ENCODE data around the gene DBP.
"Not testable (repeated sequence)": the region's sequence is repeated elsewhere in the genome, so short reads cannot be mapped to it uniquely, and the experiment has no call there.

DBP gene, protein sequence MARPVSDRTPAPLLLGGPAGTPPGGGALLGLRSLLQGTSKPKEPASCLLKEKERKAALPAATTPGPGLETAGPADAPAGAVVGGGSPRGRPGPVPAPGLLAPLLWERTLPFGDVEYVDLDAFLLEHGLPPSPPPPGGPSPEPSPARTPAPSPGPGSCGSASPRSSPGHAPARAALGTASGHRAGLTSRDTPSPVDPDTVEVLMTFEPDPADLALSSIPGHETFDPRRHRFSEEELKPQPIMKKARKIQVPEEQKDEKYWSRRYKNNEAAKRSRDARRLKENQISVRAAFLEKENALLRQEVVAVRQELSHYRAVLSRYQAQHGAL

DNA sequence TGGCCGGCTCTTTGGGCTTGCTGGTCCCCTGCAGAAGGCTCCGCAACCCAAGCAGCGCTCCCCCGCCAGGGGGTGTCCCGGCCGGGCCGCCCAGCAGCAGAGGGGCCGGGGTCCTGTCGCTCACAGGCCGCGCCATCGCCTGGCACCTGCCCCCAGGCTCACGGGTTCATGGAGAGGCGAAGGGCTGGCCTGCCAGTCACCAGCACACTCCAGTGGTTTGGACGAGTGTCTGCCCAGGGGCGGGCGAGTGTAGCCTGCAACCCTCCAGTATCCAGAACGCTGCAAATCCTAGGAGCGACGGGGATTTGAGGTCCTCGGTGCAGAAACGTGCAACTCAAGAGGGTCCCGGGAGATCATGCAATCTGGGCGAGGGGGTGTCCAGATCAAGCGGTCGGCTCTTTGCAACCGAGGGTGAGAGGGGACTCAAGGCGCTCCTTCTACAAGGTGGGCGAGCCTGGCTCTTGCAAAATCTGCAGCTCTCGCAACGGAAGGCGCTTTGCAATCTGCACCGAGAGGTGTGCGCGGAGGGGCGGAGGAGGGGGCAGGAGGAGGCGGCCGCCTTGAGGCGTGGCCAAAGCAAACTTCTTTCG lies at the start of gene DBP:
Gene DBP (minus strand): TSS at position 521 of the 590 bp plus-strand sequence. CDS start 385 bp downstream, at position 136.
- no peak for DNase-seq (ENCODE audit: low spot score)

DNA sequence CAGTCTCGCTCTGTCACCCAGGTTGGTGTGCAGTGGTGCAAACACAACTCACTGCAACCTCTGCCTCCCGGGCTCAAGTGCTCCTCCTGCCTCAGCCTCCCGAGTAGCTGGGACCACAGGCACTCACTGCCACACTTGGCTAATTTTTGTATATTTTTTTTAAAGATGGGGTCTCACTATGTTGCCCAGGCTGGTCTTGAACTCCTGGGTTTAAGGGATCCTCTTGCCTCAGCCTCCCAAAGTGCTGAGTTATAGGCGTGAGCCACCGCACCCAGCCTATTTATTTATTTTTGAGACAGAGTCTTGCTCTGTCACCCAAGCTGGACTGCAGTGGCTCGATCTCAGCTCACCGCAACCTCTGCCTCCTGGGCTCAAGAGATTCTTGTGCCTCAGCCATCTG lies 49.5 kb upstream of the DBP start:
- DNase-seq (ENCODE audit: low spot score), result not testable (repeated sequence)

DNA sequence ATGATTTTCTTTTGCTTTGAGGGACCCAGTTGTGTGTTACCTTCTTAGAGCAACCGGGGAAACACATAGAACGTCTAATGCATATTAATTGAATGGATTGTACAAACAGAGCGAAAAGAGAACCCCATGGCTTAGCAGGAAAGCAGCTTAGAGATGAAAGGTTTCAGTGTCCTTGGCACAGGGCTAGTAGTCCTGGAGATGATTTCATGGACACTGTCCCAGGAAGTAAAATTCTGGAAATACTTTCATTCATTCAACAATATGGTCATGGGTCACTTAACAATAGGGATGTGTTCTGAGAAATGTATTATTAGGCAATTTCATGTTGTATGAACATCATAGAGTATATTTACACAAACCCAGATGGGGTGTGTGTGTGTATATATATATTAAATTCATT lies 48.9 kb upstream of the DBP start:
- no peak for DNase-seq (ENCODE audit: low spot score)

DNA sequence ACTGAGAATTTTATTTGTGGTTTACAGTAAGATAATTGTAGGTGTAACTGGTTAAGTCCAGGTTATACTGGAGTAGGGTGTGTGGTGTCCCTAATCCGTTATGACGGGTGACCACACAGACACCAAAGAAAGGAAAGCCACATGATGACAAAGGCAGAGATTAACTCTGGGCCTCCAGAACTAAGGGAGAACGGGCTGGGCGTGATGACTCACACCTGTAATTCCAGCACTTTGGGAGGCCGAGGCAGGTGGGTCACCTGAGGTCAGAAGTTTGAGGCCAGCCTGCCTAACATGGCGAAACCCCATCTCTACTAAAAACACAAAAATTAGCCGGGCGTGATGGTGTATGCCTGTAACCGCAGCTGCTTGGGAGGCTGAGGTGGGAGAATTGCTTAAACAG lies 48.4 kb upstream of the DBP start:
- DNase-seq (ENCODE audit: low spot score), result no peak

DNA sequence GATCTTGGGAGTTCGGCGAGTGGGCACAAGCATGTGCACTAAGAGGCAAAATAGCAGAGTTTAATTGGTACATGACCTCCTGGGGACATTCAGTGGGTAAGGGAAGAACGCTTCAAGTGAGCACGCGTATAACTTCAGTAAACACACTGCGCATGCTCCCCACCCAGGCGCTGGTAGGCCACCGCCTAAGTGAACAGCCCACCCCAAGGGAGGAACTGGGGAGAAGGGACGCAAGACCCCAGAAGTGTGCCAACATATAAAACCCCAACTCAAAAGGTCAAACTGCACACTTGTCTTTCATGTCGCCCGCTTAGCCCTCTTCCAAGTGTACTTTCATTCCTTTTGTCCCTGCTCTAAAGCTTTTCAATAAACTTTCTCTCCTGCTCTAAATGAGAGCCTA lies 46.2 kb upstream of the DBP start:
- no peak for DNase-seq (ENCODE audit: low spot score)

DNA sequence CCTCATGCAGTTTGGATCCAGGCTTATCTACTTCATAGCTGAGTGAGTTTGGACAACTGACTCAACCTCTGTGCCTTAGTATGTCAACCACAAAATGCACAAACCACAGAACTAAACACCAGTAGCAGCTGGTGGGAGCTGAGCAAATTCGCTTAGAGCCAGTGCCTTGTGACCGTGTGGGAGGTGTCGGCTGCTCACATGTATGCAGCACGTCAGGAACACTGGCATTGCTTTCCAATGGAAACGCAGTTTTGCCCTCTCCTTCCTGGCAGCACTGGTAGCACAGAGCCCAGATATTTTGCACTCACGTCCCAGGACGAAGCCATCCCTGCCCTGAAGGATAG lies 43.9 kb upstream of the DBP start:
- no peak for DNase-seq (ENCODE audit: low spot score)

DNA sequence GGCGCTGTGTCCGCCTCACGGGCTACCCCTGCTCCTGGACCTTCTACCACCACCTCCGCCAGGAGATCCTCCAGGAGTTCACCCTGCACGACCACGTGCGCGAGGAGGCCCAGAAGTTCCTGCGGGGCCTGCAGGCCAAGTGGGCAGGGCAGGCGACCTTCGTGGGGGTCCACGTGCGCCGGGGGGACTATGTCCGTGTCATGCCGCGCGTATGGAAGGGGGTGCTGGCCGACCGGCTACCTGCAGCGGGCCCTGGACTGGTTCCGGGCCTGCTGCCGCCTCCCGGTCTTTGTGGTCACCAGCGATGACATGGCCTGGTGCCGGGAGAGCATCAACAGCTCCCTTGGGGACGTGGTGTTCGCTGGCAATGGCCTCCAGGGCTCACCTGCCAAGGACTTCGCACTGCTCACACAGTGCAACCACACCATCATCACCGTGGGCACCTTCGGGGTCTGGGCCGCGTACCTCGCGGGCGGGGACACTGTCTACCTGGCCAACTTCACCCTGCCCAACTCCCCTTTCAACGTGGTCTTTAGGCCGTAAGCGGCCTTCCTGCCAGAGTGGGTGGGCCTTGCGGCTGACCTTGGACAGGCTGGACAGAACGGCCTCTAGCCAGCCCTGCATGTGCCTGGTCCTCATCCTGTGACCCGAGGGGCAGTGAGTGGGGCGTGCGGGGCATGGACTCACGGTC lies 43.4 kb upstream of the DBP start:
- no peak for DNase-seq (ENCODE audit: low spot score)

DNA sequence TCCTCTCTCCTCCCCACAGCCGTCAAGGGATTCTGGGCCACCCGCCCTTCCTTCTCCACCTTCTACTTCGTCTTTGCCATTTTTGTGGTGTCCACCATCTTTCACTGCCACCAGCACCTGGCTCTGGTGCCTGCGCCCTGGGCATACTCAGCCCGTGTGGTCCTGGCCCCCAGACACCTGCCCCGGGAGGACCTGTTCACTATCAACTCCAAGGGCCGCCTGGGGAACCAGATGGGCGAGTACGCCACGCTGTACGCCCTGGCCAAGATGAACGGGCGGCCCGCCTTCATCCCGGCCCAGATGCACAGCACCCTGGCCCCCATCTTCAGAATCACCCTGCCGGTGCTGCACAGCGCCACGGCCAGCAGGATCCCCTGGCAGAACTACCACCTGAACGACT lies 42.8 kb upstream of the DBP start:
- DNase-seq (ENCODE audit: low spot score), result not testable (repeated sequence)

DNA sequence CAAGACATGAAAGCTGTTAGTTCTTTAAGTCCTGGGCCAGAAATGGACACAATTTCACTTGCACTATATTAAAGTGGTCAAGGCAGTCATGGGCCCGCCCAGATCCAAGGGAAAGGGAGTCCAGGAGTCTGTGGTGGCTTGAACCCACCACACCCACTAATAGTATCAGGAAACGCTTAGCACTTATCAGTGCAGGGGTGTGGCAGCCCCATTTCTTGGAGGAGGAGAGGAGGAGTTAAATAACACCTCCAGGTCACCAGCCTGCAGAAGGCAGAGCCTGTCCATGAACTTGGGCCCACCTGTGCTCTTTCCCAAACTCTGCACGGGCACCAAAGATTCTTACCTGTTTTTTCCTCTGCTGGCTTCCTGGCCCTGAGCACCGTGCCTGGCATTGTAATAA lies 41.0 kb upstream of the DBP start:
- DNase-seq (ENCODE audit: low spot score), result no peak

DNA sequence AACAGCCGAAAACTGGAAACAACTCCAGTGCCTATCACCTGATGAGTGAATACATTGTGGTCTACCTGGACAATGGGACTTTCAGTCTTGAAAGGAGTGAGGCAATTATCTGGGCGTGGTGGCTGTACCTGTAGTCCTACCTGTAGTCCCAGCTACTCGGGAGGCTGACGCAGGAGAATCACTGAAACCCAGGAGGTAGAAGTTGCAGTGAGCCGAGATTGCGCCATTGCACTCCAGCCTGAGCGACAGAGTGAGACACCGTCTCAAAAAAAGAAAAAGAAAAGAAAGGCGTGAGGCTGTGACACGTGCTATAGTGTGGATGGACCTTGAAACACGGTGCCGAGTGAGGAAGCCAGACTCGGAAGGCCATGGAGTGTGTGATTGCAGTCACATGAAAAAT lies 39.7 kb upstream of the DBP start:
- DNase-seq (ENCODE audit: low spot score), result no peak

DNA sequence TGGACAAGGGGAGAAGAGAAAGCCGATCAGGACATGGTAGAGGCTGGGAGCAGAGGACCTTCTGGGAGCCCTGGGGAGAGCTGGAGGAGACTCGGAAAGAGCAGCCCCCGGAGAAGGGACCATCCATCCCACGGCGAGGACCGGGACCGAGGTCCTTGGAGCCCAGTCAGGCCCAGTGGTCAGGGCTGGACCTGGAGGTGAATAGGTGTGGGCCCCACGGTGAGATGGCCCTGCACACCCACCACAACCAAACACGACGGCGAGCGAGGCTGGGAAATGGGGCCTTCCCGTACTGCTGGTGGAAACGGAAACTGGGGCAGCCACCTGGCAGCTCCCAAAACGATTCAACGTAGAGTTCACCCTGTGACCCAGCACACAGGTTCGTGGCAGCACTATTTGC lies 39.3 kb upstream of the DBP start:
- no peak for DNase-seq (ENCODE audit: low spot score)

DNA sequence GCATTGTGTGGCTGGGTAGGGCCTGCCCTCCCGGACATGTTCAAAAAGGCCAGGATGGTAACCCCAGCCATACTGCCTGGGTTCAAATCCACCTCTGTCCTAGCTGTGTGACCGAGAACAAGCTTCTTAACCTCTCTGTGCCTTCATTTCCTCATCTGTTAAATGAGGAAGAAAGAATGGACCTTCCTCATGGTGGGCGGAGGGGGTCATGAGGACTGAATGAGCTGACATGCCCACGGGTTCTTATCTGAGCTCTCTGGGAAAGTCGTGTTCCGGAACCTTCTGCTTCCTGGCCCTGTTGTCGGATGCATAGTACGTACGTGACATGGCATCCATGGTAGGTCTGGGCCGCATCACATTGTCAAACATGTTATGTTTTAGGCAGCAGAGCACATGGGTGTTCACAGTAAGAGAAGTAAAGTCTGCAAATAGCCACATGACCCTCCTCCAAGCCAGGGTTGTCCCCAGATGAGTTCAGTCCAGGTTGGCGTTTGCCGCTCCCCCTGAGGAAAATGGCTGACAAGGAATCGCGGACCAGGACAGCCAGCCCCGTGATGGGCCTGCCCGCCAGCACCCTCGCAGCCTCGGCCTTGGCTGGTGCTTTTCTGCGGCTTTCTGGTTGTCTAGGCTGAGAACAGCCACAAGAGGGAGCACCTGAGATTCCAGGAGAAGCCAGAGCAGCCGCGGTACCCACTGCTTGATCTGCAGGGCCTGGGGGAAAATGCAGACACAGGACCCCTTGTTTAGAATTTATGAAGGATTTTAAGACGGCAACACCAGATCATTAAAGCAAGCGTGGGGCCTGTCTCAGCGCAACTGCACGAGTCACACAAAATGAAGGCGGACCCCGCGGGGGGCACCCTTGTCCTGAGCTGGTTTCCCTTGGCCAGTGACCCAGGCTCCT lies 38.0 kb upstream of the DBP start:
- peak; percentile 83 for DNase-seq (ENCODE audit: low spot score)

DNA sequence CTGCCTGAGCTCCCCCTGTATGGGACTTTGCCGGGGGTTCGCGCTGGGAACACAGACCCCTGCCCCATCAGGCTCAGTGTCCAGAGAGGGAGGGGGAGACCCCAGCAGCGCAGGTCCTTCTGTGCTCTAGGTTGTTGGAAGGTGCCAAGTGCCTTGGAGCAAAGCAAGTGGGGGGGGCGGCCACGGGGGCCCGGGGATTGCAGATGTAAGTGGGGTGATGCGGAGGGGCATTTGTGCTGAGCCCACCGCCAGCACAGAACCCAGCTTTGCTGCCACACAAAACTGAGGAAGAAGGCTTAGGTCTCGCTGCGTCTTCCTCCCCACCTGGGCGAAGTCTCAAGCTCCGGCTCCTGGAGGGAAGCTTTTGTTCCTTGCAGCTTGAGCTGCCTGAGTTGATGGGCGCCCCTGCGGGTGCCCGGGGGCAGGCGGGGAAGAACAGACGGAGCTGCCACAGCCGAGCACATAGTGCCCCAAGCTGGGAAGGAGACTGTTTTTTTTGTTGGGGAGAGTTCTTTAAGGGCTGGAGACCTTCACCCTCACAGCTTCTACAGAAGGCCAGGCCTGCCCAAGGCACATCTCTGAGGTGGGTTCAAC lies 37.1 kb upstream of the DBP start:
- no peak for DNase-seq (ENCODE audit: low spot score)

DNA sequence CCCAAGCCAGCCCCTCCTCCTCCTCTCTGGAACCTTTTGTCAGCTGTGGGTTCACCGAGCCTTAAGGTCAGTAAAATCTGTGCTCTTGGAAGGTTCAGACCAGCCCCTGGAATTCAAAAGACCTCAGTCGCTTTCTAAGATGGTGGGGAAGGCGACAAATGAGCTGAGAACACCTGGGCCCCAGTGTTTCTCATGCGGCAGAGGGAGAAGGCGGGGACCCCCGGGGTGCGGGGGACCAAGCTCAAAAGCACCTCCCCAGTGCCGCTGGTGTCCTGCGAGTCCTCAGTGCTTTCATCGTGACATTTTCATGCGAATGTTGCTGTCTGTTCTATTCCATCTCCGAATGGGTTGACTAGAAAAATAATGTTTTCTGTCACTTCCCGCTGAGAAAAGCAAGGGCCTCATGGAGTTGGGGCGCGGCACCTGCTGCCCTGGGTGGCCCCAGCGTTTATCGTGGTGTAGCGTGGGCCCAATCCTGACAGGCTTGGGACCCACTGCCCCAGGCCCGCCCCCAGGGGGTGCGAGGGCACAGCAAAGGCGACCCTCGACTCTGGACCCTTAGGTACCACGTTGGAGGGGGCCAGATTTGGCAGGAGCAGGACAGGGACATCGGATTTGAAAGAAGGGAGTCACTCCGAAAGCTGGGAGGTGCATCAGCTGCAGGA lies 36.4 kb upstream of the DBP start:
- no peak for DNase-seq (ENCODE audit: low spot score)

DNA sequence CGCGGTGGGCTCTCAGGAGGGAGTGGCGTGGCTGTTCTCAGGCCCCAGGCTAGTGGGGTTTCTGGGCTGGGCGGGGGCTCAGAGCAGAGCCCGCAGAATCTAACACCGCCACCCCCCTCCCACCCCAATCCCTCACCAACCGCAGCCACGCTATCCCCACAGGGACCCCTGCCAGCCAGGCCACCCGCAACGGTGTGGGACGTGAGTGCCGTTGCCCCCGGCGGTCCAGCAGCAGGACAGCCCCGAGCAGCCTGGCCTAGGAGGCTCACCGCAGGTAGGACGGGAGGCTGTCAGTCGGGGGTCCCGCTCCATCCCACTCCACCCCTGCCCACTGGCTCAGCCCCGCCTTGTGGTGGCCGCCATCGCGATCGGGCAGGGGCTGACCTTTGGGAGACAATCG lies 35.8 kb upstream of the DBP start, which contains the start of gene NTN5:
Gene NTN5 (minus strand): TSS at position 24 of the 400 bp plus-strand sequence. CDS start 2,031 bp downstream, outside the sequence.
- DNase-seq (ENCODE audit: low spot score), result no peak

DNA sequence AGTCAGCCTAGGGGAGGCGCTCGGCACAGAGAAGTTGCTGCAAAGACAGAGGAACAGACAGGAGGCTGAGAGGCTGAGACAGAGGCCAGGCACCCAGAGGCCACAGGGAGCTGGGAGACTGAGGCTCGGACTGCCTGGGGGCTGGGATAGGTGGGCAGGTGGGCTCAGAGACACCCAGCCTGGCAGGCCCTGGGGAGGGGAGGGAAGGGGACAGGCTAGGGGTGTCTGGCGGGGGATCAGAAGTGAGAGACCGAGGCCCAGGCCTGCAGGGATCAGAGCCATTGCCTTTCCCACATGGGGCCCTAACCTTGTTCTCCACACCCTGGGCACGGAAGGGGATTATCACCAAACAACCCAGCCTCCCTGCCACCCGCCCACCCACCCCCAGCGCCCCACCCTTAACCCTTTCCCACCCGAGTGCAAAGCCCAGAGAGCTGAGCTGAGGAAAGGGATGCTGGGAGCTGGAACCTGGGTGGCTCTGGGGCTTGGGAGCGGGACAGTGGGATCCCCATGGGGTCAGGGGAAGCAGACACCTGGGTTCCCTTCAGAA lies 34.3 kb upstream of the DBP start:
- no peak for DNase-seq (ENCODE audit: low spot score)

DNA sequence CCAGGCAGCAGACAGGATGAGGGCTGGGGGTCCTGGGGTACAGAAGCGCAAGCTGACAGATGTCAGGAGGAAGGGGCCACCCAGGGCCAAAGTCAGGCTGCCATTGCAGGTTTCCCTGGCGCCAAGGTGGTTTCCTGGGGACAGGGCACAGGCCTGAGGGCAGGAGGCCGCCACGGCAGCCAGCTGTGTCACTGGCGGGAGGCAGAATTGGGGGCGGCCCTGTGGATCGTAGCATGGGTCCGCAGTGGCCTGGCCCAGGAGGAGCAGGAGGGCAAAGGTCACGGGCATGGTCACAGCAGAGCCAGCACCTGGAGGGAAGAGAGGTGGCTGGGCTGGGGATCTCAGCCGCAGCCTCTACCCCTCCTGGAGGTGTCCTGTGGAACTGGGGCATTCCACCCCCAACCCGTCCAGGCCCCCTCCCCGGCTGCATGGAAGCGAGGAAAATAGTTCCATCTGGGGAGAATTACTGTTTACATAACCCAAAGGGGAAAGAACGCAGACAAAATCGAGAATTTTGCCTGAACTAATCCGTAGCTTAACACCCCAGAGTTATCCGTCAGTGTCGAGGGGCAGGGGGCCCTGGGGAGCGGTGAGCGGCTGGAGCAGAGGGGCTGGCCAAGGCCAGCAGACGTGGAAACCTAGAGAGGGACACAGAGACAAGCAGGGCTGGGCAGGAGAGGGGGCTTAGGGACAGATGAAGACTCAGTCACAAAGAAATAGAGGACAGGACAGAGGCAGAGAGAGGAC lies 33.7 kb upstream of the DBP start:
- DNase-seq (ENCODE audit: low spot score), result no peak

DNA sequence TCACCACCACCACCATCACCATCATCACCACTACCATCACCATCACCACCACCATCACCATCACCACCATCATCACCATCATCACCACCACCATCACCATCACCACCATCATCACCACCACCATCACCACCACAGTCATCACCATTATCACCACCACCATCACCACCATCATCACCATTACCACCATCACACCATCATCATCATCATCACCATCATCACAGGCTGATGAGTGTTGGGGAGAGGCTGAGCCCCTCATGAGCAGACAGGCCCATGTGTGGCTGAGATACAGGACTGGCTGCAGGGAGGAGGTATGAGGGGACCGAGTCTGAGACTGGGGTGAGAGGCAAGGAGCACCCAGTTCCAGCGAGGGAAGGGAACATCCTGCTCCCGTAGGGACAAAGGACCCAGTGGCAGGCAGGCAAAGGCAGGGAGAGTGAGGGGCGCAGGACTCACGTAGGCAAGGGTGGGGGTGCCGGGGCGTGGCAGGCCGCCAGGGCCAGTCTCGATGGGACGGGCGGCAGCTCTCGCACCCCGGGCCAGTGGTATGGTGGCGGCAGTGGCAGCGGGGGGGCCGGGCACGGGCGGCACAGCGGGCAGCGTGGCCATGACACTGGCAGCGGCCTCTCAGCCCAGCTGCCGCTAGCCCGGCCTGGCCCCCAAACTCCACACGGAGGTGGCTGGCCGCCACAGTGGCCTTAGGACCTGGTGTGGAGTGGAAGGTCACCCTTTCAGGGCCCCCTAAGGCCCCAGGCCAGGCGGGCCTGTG lies 32.9 kb upstream of the DBP start:
- DNase-seq (ENCODE audit: low spot score), result no peak

DNA sequence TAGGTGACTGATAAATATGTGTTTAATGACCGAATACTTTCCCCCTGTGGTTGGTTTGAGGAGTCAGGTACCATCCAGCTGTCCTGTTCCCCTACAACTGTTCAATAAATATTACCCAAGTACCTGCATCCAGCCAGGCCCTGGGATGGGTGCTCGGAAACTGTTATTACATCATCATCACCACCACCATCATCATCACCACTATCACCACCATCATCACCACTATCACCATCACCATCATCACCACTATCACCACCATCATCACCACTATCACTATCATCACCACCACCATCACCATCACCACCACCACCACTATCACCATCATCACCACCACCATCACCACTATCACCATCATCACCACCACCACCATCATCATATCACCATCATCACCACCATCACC lies 31.6 kb upstream of the DBP start:
- DNase-seq (ENCODE audit: low spot score), result no peak

DNA sequence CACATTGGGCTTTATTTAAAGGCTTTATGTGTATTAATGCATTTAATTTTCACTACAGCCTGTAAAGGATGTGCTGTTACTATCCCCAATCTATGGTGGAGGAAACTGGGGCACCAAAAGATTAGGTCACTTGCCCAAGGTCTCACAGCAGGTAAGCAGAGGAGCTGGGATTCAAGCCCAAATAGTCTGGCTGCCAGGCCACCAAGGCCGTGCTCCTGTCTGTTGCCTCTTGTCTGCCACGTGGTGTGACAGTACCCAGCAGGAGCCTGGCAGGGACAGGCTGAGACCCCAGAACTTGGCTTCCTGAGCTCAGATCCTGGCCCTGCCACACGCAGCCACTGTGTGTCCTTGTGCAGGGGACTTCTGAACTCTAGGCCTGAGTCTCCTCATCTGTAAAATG lies 31.2 kb upstream of the DBP start:
- no peak for DNase-seq (ENCODE audit: low spot score)

Data from kidney capillary endothelial cell (primary cell).